Trophoblast cell (in vitro differentiated cells and primary cell): ENCODE measurements around the gene TEDC1.

Source experiments
- DNase-seq, 2 donors: peaks; one replicate each; pipeline ENCODE4 v3.0.0-alpha.2; 2016
- H2AFZ ChIP-seq: 2 replicates; pipeline ENCODE4 v1.6.1; 2013; ENCODE audit warnings: low read length, moderate library complexity, mild to moderate bottlenecking; ENCODE audit not compliant: insufficient read depth, poor library complexity
- H2AK5ac ChIP-seq: 2 replicates; pipeline ENCODE4 v1.6.1; 2013; ENCODE audit warnings: mild to moderate bottlenecking, low read length
- H2BK120ac ChIP-seq: 2 replicates; pipeline ENCODE4 v1.6.1; 2013; ENCODE audit warnings: low read length, mild to moderate bottlenecking, moderate library complexity; ENCODE audit not compliant: insufficient read depth, poor library complexity
- H2BK12ac ChIP-seq: 2 replicates; pipeline ENCODE4 v1.6.1; 2013; ENCODE audit warnings: mild to moderate bottlenecking, low read length, moderate library complexity
- H2BK5ac ChIP-seq: 2 replicates; pipeline ENCODE4 v1.6.1; 2013; ENCODE audit warnings: low read length, low read depth, moderate library complexity, mild to moderate bottlenecking; ENCODE audit not compliant: poor library complexity
- H3K14ac ChIP-seq: 2 replicates; pipeline ENCODE4 v1.6.1; 2013; ENCODE audit warnings: mild to moderate bottlenecking, low read length
- H3K18ac ChIP-seq: 2 replicates; pipeline ENCODE4 v1.6.1; 2013; ENCODE audit warnings: mild to moderate bottlenecking, low read length
- H3K23ac ChIP-seq: 2 replicates; pipeline ENCODE4 v1.6.1; 2013; ENCODE audit warnings: low read length
- H3K27ac ChIP-seq: 2 replicates; pipeline ENCODE4 v1.5.1; 2013; ENCODE audit warnings: low read depth, mild to moderate bottlenecking, inconsistent platforms, low read length, moderate library complexity
- H3K27me3 ChIP-seq: 2 replicates; pipeline ENCODE4 v1.6.1; 2013; ENCODE audit warnings: inconsistent platforms, mild to moderate bottlenecking, low read length, moderate library complexity; ENCODE audit not compliant: insufficient read depth
- H3K36me3 ChIP-seq, 2 experiments: 1 replicate in 1 of 2; 2 replicates in 1 of 2; pipeline ENCODE4 v1.6.1; 2013; ENCODE audit warnings: low read length in 2 of 2, mild to moderate bottlenecking in 2 of 2, moderate library complexity in 1 of 2; ENCODE audit not compliant: insufficient read depth in 2 of 2, control insufficient read depth in 1 of 2
- H3K4ac ChIP-seq: 2 replicates; pipeline ENCODE4 v1.6.1; 2013; ENCODE audit warnings: low read depth, mild to moderate bottlenecking, low read length, moderate library complexity
- H3K4me1 ChIP-seq, 2 experiments: 1 replicate in 1 of 2; 2 replicates in 1 of 2; pipeline ENCODE4 v1.6.1; 2013; ENCODE audit warnings: low read length in 2 of 2, mild to moderate bottlenecking in 2 of 2, moderate library complexity in 1 of 2; ENCODE audit not compliant: insufficient read depth in 2 of 2, control insufficient read depth in 1 of 2
- H3K4me2 ChIP-seq: 2 replicates; pipeline ENCODE4 v1.6.1; 2013; ENCODE audit warnings: inconsistent platforms, mild to moderate bottlenecking, low read length, moderate library complexity
- H3K4me3 ChIP-seq: 2 replicates; pipeline ENCODE4 v1.5.1; 2013; ENCODE audit warnings: mild to moderate bottlenecking, low read depth, low read length, inconsistent platforms
- H3K79me1 ChIP-seq: one replicate; pipeline ENCODE4 v1.6.1; 2013; ENCODE audit warnings: low read length
- H3K79me2 ChIP-seq: 2 replicates; pipeline ENCODE4 v1.6.1; 2013; ENCODE audit warnings: low read length, mild to moderate bottlenecking; ENCODE audit not compliant: control insufficient read depth, insufficient read depth, poor library complexity
- H3K9ac ChIP-seq: 2 replicates; pipeline ENCODE4 v1.6.1; 2013; ENCODE audit warnings: mild to moderate bottlenecking, low read length
- H3K9me3 ChIP-seq: 2 replicates; pipeline ENCODE4 v1.6.1; 2013; ENCODE audit warnings: low read depth, mild to moderate bottlenecking, control low read depth, inconsistent platforms, low read length; ENCODE audit not compliant: insufficient read depth
- H4K12ac ChIP-seq: 2 replicates; pipeline ENCODE4 v1.6.1; 2013; ENCODE audit warnings: low read depth, mild to moderate bottlenecking, low read length, moderate library complexity
- H4K8ac ChIP-seq: 2 replicates; pipeline ENCODE4 v1.6.1; 2013; ENCODE audit warnings: low read depth, mild to moderate bottlenecking, low read length, moderate library complexity
- H4K91ac ChIP-seq: one replicate; pipeline ENCODE4 v1.6.1; 2013; ENCODE audit warnings: low read depth, mild to moderate bottlenecking, low read length, moderate library complexity
- WGBS: extraction: QIAGEN DNeasy Blood & Tissue Kit; methylation state at CpG from one replicate; pipeline ENCODE4 v1.1.7; 2013; ENCODE audit warnings: missing lambda C conversion rate; ENCODE audit not compliant: insufficient read length, insufficient coverage; ENCODE audit errors: extremely low coverage; 5-methylcytosine and 5-hydroxymethylcytosine counted together

TEDC1 gene

GRCh38 chr14:105475269-105476096 lies 15.6 kb upstream of the TEDC1 start:
- Histone ChIP-seq H2BK5ac (no peak overlapping the region), H3K9me3 (peaks cover 5% of the 10 kb centered on the region), H3K27ac (no peak overlapping the region), H3K9ac (peak overlapping the region; percentile 45), H4K8ac (no peak overlapping the region), H3K79me2 (no peaks in the 10 kb centered on the region), H3K27me3 (peaks cover 33% of the 10 kb centered on the region), H2AFZ (peak overlapping the region; percentile 17), H3K4me1 (peaks cover 10 to 26% of the 10 kb centered on the region in 2 experiments), H3K23ac (no peak overlapping the region), H3K4me3 (peak overlapping the region; percentile 80), H3K36me3 (peaks cover 6 to 8% of the 10 kb centered on the region in 2 experiments), H3K4me2 (peak overlapping the region; percentile 83), H2BK120ac (peak overlapping the region; percentile 6), H2BK12ac (peak overlapping the region; percentile 10), H4K12ac (no peak overlapping the region), H4K91ac (peak overlapping the region; percentile 86), H3K18ac (peak overlapping the region; percentile 12), H3K79me1 (peaks cover 7% of the 10 kb centered on the region), H3K14ac (peak overlapping the region; percentile 26), H3K4ac (peak overlapping the region; percentile 4), H2AK5ac (no peak overlapping the region)
- DNase-seq, result peak; percentile 44
- WGBS, result no CpG with 5 or more reads among the region's 48 CpGs

- Histone ChIP-seq H3K27me3 (peaks cover 33% of the 10 kb centered on the region), H4K12ac (no peak overlapping the region), H2BK120ac (no peak overlapping the region), H2BK5ac (no peak overlapping the region), H3K4ac (no peak overlapping the region), H3K4me1 (peaks cover 13 to 34% of the 10 kb centered on the region in 2 experiments), H2AFZ (no peak overlapping the region), H3K18ac (peak overlapping the region; percentile 7), H3K14ac (no peak overlapping the region), H3K9ac (no peak overlapping the region), H3K36me3 (peaks cover 2 to 5% of the 10 kb centered on the region in 2 experiments), H3K23ac (no peak overlapping the region), H4K8ac (no peak overlapping the region), H3K79me2 (peaks cover 3% of the 10 kb centered on the region), H2BK12ac (no peak overlapping the region), H4K91ac (no peak overlapping the region), H3K9me3 (peaks cover 5% of the 10 kb centered on the region), H3K27ac (no peak overlapping the region), H3K4me3 (peak overlapping the region; percentile 80), H2AK5ac (no peak overlapping the region), H3K4me2 (peak overlapping the region; percentile 83), H3K79me1 (peaks cover 7% of the 10 kb centered on the region)
- WGBS, result no CpG with 5 or more reads among the region's 21 CpGs
- peak in 1 of 2 donors; percentile 37 for DNase-seq
Measured at GRCh38 chr14:105476097-105476830, 14.8 kb upstream of the TEDC1 start.

- Histone ChIP-seq H4K8ac (no peak overlapping the region), H4K91ac (no peak overlapping the region), H3K79me2 (peaks cover 3% of the 10 kb centered on the region), H2AFZ (no peak overlapping the region), H3K14ac (no peak overlapping the region), H2BK5ac (no peak overlapping the region), H2BK12ac (no peak overlapping the region), H3K9me3 (peaks cover 5% of the 10 kb centered on the region), H3K36me3 (peaks cover 2 to 5% of the 10 kb centered on the region in 2 experiments), H3K4me3 (peak overlapping the region; percentile 38), H3K27ac (no peak overlapping the region), H3K4me1 (peaks cover 16 to 37% of the 10 kb centered on the region in 2 experiments), H2AK5ac (no peak overlapping the region), H3K4ac (no peak overlapping the region), H3K4me2 (no peak overlapping the region), H3K79me1 (peaks cover 9% of the 10 kb centered on the region), H3K23ac (no peak overlapping the region), H3K9ac (no peak overlapping the region), H2BK120ac (no peak overlapping the region), H3K27me3 (peaks cover 33% of the 10 kb centered on the region), H3K18ac (no peak overlapping the region), H4K12ac (no peak overlapping the region)
- DNase-seq, result no peak
- no CpG with 5 or more reads among the region's 16 CpGs for WGBS
Measured at GRCh38 chr14:105476831-105477659, 14.0 kb upstream of the TEDC1 start.
